NCI-H2171 treated with DMSO at 0.1 percent for 48 hours (cell line): Measurements from ENCODE around the gene GOLGA8G.
"Not testable (repeated sequence)": the region's sequence is repeated elsewhere in the genome, so short reads cannot be mapped to it uniquely, and the experiment has no call there.

ENCODE experiments used
- DNase-seq: peaks from one replicate; lab custom pipeline; 2025; lab: John Stamatoyannopoulos, UW

GOLGA8G gene, protein sequence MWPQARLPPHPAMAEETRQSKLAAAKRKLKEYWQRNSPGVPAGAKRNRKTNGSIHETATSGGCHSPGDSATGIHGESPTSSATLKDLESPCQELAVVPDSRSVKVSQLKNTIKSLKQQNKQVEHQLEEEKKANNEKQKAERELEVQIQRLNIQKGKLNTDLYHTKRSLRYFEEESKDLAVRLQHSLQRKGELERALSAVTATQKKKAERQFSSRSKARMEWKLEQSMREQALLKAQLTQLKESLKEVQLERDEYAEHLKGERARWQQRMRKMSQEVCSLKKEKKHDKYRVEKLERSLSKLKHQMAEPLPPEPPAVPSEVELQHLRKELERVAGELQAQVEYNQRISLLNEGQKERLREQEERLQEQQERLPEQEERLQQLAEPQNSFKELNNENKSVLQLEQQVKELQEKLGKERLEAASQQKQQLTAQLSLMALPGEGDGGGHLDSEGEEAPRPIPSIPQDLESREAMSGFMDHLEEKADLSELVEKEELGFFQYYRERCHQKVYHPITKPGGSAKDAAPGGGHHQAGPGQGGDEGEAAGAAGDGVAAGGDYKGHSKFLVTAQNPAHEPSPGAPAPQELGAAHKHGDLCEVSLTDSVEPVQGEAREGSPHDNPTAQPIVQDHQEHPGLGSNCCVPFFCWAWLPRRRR

DNA sequence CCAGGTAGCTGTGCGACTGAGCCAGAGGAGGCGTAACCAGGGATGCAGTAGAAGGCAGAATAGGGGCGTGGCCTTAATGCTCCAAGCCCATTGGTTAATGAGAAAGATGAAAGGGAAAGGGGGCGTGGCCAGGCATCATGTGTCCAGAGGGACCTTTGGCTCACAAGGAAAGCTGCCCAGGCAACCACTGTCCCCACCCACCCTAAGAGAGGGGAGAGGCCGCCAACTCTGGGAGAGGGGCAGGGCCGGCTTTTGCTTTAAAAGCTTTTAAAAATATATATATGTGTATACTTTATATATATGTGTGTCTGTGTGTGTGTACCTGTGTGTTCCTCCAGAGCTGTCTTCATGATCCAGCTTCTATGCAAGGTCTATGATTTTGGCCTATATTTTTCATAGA, at the start of gene GOLGA8G:
Gene GOLGA8G (minus strand): TSS at position 18 of the 400 bp plus-strand sequence. CDS start 62 bp downstream, outside the sequence.
- DNase-seq = not testable (repeated sequence)

DNA sequence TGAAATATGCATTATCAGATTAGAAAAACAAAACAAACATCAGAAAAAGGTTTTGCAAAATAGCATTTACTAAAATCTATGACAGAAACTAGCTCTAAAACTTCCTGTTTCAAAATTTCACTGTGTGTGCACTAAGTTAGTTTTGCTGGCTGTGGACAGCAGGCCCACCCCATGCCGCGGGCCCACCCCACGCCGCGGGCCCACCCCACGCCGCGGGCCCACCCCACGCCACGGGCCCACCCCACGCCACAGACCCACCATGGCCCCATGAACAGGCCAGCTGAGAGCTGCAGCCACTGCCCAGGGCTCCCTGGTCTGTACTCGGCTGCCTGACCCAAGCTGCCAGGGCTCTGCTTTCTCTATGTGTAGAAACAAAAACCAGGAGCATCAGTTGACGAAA, 40.6 kb upstream of the GOLGA8G start:
- DNase-seq = not testable (repeated sequence)

DNA sequence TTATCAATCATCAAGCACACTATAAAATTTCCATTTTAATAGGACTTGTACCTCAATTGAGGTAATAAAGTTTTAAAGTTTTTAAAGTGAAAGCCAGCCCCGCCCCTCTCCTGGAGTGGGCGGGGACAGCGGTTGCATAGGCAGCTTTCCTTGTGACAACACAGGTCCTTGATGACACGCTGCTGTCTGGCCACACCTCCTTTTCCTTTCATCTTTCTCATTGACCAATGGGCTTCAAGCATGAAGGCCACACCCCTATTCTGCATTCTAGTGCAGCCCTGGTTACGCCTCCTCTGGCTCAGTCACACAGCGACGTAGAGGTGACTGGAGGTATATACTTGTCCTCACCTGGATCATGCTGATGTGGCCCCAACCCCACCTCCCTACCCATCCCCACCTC, 20.5 kb upstream of the GOLGA8G start, which contains the start of gene GOLGA6L25:
Gene GOLGA6L25 (plus strand): TSS at position 301 of the 400 bp plus-strand sequence. CDS start 61 bp downstream, at position 362.
- DNase-seq = not testable (repeated sequence)

DNA sequence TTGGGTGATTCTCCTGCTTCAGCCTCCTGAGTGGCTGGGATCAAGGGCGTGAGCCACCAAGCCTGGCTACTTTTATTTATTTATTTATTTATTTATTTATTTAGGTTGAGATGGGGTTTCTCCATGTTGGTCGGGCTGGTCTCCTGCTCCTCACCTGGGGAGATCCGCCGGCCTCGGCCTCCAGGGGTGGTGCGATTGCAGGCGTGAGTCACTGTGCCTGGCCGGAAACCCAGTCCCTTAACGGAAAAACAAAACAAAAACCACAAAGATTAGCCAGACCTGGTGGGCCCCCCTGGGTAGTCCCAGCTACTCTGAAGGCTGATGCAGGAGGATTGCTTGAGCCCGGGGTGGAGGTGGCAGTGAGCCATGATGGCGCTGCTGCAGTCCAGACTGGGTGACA, 17.6 kb downstream of the GOLGA8G start:
- DNase-seq = not testable (repeated sequence)

DNA sequence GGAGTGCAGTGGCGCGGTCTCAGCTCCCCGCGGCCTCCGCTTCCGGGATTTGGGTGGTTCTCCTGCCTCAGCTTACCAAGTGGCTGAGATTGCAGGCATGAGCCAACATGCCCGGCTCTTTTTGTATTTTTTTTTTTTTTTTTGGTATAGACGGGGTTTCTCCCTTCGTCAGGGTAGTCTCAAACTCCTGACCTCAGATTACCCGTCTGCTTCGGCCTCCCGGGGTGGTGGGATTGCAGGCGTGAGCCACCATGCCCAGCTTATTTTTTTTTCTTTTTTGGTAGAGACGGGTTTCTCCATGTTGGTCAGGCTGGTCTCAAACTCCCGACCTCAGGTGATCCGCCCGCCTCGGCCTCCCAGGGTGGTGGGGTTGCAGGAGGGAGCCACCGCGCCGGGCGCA, 18.6 kb downstream of the GOLGA8G start:
- not testable (repeated sequence) for DNase-seq

DNA sequence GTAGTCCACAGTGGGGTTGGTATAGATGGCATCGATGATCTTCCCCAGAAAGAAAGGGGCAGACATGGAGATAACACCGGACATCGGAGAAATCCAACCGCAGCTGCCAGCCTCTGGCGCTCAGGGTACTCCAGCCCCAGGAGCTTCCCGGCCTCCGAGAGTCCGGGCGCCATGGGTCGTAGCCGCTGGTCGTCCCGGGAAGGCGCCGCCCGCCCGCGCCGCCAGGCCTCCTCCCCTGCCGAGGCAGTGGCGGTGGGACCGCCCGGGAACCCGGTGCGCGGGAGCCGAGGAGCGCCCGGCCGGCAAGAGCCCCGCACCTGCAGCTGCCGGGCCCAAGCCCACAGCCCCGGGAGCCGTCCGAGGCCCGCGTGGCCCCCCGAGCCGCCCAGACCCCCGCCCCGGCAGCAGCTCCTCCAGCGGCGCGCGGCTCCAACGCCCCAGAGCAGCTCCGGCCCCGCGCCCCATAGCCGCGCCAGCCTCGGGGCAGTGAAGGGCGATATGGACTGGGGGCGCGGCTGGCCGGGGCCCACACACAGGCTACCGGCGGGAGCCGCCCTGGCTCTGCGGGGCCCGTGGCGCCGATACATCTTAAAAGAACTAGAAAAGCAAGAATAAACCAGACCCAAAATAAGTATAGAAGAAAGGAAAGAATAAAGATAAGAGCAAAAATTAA, 24.4 kb downstream of the GOLGA8G start:
- not testable (repeated sequence) for DNase-seq

DNA sequence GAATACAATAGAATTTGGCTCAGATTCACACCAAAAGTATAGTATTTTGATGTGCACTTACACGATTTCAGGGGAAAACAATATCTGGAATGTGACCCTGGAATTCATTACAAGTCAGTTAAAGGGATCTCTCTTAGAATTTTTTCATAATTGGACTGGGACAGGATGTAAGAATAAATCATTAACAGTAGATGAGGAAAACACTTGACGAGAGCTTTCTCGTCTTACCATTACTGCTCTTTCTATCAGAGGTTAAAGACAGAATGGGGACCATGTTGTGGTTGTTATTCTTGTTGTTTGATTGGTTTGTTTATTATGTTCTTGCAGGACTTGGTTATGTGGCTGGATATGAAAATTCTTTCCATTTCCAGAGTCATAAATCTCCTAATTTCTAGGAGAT, 51.4 kb downstream of the GOLGA8G start:
- not testable (repeated sequence) for DNase-seq
